Testis (tissue), 3 donors: ENCODE results near the gene LRIG1. TPM values are rescaled to one million over a fixed set of nuclear protein-coding genes. Genes with fewer than 3 reads are reported as not detected.

ENCODE experiments used
- DNase-seq: peaks from one replicate; pipeline ENCODE4 v3.0.0-alpha.2; 2019
- H3K27ac ChIP-seq, 2 donors: fragments of 200-600 bp; sonication (generic); one replicate each; pipeline ENCODE4 v1.5.1; 2019
- H3K27me3 ChIP-seq: fragments of 200-600 bp; sonication (generic); one replicate; pipeline ENCODE4 v1.5.1; 2019
- H3K36me3 ChIP-seq: fragments of 200-600 bp; sonication (generic); one replicate; pipeline ENCODE4 v1.5.1; 2017; ENCODE audit warnings: low read depth; ENCODE audit errors: missing control alignments
- H3K4me1 ChIP-seq: fragments of 200-600 bp; sonication (generic); one replicate; pipeline ENCODE4 v1.5.1; 2019
- H3K4me3 ChIP-seq, 2 donors: fragments of 200-600 bp; sonication (generic); one replicate each; pipeline ENCODE4 v1.5.1; 2017 to 2019
- H3K9me3 ChIP-seq: fragments of 200-600 bp; sonication (generic); one replicate; pipeline ENCODE4 v1.5.1; 2017
- CTCF ChIP-seq, 3 experiments: fragments of 450-650 bp in 2 of 3; fragments of 200-600 bp in 1 of 3; sonication (generic) in 1 of 3; IDR thresholded peaks; one replicate each; pipeline ENCODE4 v1.5.1; 2016 to 2019; ENCODE audit warnings: antibody characterized with exemption in 3 of 3, mild to moderate bottlenecking in 2 of 3, moderate library complexity in 1 of 3
- POLR2A ChIP-seq: fragments of 450-650 bp; IDR thresholded peaks from one replicate; pipeline ENCODE4 v1.6.1; 2017; ENCODE audit warnings: antibody characterized with exemption, mild to moderate bottlenecking, moderate library complexity
- WGBS, 2 donors: methylation state at CpG; one replicate each; pipeline ENCODE4 v1.1.5; 2018; 5-methylcytosine and 5-hydroxymethylcytosine counted together
- intact Hi-C: fragments of 100-400 bp; cut with DNase I; formaldehyde crosslinking; loops from one replicate; pipeline ENCODE4 v1.15.1; 2023; ENCODE audit warnings: low total_unique reads
- polyA plus RNA-seq: library from polyadenylated mRNA; stranded (reverse); fragments of 350-450 nt; fragmentation: Illumina TruSeq; extraction: RNeasy Lipid Tissue Mini Kit (QIAGEN cat#74804); gene quantifications from one replicate; pipeline ENCODE4 v1.2.3, GENCODE V29; 2014; ENCODE audit warnings: low read depth, low replicate concordance; ENCODE audit not compliant: insufficient read depth
- total RNA-seq, 2 donors: library from RNA; depleted of rRNA; stranded (reverse); fragments of >200 nt; gene quantifications; one replicate each; pipeline ENCODE4 v1.2.3, GENCODE V29; 2016

Gene LRIG1
- total and polyA plus RNA-seq, 3 donors from 2014 or later, result 62.7 to 107 (median 77.9) TPM

- intact Hi-C loops, result no loop called here
- no peaks in the 10 kb centered on the region for H3K9me3 ChIP-seq
- H3K4me1 ChIP-seq, result peaks cover 26% of the 10 kb centered on the region
- no peaks in the 10 kb centered on the region for H3K27me3 ChIP-seq
- no peak for TF ChIP-seq POLR2A
- TF ChIP-seq CTCF (IDR thresholded peaks at IDR 0.05), result no peak
- no peaks in the 10 kb centered on the region for H3K36me3 ChIP-seq
- H3K4me3 ChIP-seq, result no peak overlapping the region
- DNase-seq, result no peak
- H3K27ac ChIP-seq, result no peak overlapping the region
- 93 to 97% methylated on average over 7 to 13 of the region's 13 CpGs for WGBS, 2 donors
These were observed 104.6 kb downstream of the LRIG1 start for GRCh38 chr3:66396161-66396760.

DNA sequence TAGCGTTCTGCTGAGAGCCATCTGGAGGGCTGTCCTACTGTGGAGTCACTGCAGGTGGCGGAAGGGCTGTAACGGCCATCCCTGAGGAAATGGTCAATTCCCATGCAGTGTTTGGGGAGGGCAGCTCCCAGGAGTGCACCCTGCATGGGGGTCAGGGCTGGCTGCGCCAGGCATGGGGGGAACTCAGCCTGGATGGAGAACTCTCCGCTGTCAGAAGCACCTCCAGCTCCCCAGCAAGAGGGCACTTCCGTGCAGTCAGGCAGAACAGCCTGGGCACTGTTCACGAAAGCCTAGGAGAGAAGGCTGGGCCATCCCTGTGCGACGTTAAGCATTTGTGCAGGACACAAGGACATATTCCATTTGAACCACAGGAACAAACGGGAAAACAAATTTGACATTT lies 105.2 kb downstream of the LRIG1 start:
- Histone ChIP-seq H3K27me3 (no peaks in the 10 kb centered on the region), H3K9me3 (no peaks in the 10 kb centered on the region), H3K4me3 (no peak overlapping the region), H3K4me1 (peaks cover 26% of the 10 kb centered on the region), H3K27ac (no peak overlapping the region), H3K36me3 (no peaks in the 10 kb centered on the region)
- TF ChIP-seq CTCF (IDR thresholded peaks at IDR 0.05), result no peak
- TF ChIP-seq POLR2A, result no peak
- no peak for DNase-seq
- intact Hi-C loops, result no loop called here
- 90% methylated on average over 9 to 10 of the region's 10 CpGs for WGBS, 2 donors

- H3K36me3 ChIP-seq, result no peaks in the 10 kb centered on the region
- H3K4me3 ChIP-seq, result no peak overlapping the region
- TF ChIP-seq POLR2A (no peak), CTCF (IDR thresholded peaks at IDR 0.05) (no peak)
- H3K27ac ChIP-seq, result no peak overlapping the region
- DNase-seq, result no peak
- H3K9me3 ChIP-seq, result no peaks in the 10 kb centered on the region
- no peaks in the 10 kb centered on the region for H3K27me3 ChIP-seq
- 65 to 70% methylated on average over 8 of the region's 8 CpGs for WGBS, 2 donors
- intact Hi-C loops, result no loop called here
- H3K4me1 ChIP-seq, result peaks cover 26% of the 10 kb centered on the region
These were observed 106.0 kb downstream of the LRIG1 start for GRCh38 chr3:66394753-66395249.

- Histone ChIP-seq H3K4me1 (peaks cover 26% of the 10 kb centered on the region), H3K27ac (peak overlapping the region in 1 of 2 donors; percentile 44), H3K36me3 (no peaks in the 10 kb centered on the region), H3K9me3 (no peaks in the 10 kb centered on the region), H3K4me3 (no peak overlapping the region), H3K27me3 (no peaks in the 10 kb centered on the region)
- 51 to 57% methylated on average over 12 of the region's 12 CpGs for WGBS, 2 donors
- intact Hi-C loops, result no loop called here
- no peak for DNase-seq
- no peak for TF ChIP-seq POLR2A
- TF ChIP-seq CTCF (IDR thresholded peaks at IDR 0.05), result no peak
These were observed 106.6 kb downstream of the LRIG1 start for GRCh38 chr3:66394019-66394752.
